GM19043 (cell line): ENCODE measurements around the gene NUDT3.
"Not testable (repeated sequence)": the region's sequence is repeated elsewhere in the genome, so short reads cannot be mapped to it uniquely, and the experiment has no call there.

Source experiments
- ATAC-seq: cut with Tn5 transposase; IDR thresholded peaks from one replicate; pipeline ENCODE4 v1.9.1; 2021; ENCODE audit warnings: low read depth; ENCODE audit not compliant: unreplicated experiment

The NUDT3 gene

GRCh38 chr6:34324738-34325444 is 67.6 kb downstream of the NUDT3 start:
- no peak for ATAC-seq

DNA sequence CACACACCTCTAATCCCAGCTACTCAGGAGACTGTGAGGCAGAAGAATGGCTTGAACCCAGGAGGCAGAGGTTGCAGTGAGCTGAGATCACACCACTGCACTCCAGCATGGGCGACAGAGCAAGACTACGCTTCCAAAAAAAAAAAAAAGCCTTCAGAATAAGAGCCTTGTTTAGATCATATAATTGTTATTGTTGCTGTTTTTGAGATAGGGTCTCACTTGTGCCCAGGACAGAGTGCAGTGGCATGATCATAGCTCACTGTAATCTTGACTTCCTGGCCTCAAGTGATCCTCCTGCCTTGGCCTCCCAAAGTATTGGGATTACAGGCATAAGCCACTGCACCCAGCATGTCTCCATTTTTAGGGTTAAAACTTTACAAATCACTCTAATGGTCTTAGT is 68.2 kb downstream of the NUDT3 start:
- not testable (repeated sequence) for ATAC-seq

- no peak for ATAC-seq
Measured at GRCh38 chr6:34323300-34323699, 69.2 kb downstream of the NUDT3 start.

DNA sequence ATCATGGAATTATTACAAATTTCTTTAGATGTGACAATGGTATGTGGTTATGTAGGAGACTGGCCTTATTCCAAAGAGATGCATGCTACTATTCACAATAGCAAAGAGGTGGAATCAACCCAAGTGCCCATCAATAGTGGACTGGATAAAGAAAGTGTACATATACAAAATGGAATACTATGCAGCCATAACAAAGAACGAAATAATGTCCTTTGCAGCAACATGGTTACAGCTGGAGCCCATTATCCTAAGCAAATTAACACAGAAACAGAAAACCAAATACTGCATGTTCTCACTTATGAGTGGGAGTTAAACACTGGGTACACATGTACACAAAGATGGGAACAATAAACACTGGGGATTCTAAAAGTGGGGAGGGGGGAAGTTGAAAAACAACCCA is 69.7 kb downstream of the NUDT3 start:
- no peak for ATAC-seq

- ATAC-seq: no peak
Measured at GRCh38 chr6:34321821-34322220, 70.6 kb downstream of the NUDT3 start.

DNA sequence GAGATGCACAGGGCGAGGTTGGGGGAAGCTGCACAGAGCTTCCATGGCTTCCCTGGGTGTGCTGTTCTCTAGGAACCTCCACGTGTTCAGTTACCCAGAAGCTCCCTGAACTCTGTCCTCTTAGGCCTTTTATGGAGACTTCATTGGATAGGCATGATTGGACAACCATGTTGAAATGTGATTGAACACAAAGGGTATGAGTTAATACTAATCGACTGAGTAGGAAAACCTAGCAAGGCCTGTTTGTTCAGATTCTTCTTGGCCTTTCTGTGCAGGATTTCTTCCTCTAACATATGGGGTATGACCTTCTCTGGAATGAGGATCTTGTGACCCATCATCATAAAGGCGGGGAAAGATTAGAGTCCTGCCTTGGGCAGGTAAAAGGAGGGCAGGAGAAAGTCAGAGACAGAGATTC is 73.0 kb downstream of the NUDT3 start:
- no peak for ATAC-seq

GRCh38 chr6:34318499-34319470 is 73.7 kb downstream of the NUDT3 start:
- ATAC-seq: no peak

DNA sequence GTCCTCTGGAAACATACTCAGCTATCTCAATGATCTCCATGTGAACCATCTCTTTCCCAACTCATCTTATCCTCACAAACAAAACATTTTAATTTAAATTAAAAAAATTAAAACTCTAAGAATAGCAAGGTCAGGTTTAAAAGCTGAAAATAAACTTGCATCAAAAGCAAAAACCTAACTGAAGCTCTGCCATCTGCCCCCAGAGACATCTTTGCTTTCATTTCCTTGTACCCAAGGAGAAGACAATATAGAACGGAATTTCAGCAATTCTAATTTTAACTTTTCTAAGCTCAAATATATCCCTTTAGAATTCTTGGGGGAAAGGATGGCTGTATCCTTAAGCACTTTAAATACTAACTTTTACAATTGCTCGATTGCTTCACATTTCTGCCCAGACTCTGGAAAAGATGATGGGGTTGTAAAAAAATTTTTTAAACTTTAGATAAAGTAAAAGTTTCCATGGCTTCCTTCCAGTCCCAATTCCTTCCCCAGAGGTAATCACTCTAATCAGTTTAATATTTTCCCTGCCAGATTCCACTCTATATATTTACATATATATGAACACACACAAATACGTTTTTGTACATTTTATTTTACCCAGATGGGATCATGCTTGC is 74.5 kb downstream of the NUDT3 start:
- no peak for ATAC-seq

- ATAC-seq: no peak
Measured at GRCh38 chr6:34317172-34317477, 75.3 kb downstream of the NUDT3 start.

- ATAC-seq: no peak
Measured at GRCh38 chr6:34316431-34317171, 75.9 kb downstream of the NUDT3 start.

- no peak for ATAC-seq
Measured at GRCh38 chr6:34315780-34316179, 76.7 kb downstream of the NUDT3 start.

- ATAC-seq: no peak
Measured at GRCh38 chr6:34315256-34315655, 77.2 kb downstream of the NUDT3 start.

GRCh38 chr6:34312259-34312658 is 80.2 kb downstream of the NUDT3 start:
- ATAC-seq: no peak

GRCh38 chr6:34310817-34311216 is 81.7 kb downstream of the NUDT3 start:
- no peak for ATAC-seq

GRCh38 chr6:34308483-34308882 is 84.0 kb downstream of the NUDT3 start:
- ATAC-seq: no peak

DNA sequence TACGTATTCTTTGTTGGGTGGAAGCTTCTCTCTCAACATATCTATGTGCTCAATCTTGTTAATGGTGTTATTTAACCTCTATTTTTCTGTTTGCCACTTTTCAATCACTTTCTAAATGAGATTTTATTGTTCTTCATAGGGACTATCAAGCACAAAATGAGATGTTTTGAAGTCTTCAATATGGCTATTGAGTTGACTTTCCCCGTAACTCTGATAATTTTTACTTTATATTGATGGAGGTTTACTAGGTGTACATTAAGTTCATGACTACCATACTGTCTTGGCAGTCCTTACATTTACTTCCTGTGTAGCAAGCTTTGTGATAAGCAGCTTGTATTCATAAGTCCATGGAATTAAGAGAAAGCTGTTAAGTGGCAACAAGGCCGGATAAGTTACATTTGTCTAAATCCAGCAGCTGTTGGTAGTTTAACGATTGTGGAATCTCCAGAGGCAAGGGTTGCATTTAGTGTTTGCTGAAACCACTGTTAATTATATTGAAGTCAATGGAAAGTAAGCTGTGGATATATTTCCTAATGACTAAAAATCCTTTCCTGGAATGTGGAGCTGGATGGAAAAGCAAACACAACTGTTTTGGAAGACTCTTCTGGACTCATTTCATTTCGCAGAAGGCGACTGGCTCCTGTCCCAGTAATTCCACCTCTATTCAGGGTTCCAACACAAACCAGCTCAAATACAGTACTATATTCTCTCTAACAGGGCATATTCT is 86.3 kb downstream of the NUDT3 start:
- ATAC-seq: no peak

DNA sequence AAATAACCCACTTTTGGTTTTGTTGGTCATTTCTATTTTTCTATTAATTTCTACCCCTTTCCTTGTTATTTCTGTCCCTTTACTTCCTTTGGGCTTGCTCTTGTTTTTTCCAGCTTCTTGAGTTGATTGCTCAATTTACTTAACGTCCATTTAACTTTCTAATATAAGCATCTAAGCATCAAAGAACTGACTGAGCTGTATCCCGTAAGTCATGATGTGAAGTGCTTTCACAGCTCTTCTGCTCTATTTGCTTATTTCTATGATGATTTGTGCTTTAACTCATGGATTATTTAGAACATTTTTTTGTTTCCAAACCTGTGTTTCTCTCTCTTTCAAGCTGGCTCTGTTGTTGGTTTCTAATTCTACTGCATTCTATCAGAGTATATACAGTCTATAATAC is 87.0 kb downstream of the NUDT3 start:
- ATAC-seq: no peak

- no peak for ATAC-seq
Measured at GRCh38 chr6:34304164-34304563, 88.3 kb downstream of the NUDT3 start.

DNA sequence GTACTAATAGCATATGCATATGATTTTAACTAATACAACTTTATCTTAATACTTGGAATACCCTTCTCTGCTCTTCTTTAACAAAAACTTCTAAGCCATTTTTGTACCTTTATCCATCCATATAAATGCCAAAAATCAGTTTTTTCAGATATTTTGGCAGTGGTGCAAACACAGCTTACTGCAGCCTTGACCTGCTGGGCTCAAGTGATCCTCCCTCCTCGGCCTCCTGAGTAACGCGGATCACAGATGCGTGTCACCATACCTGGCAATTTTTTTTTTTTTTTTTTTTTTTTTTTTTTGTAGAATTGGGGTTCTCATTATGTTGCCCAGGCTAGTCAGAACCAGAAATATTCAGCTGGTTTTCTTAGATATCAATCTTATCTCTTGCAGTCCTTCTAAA is 89.5 kb downstream of the NUDT3 start:
- no peak for ATAC-seq

GRCh38 chr6:34301408-34301807 is 91.1 kb downstream of the NUDT3 start:
- ATAC-seq: no peak
